Memory B cell (primary cell): ENCODE results near the gene ACOT7.

Source experiments
- ATAC-seq: fragments of 150-1000 bp; cut with Tn5 transposase; 2 replicates; pipeline ENCODE4 v1.10.0; 2021; ENCODE audit warnings: low read depth, mild to moderate bottlenecking, moderate library complexity
- DNase-seq, 2 donors: peaks; one replicate each; pipeline ENCODE4 v3.0.0; 2022; ENCODE audit warnings: low spot score in 2 of 2
- H3K27ac Mint-ChIP-seq: one replicate; pipeline ENCODE4 v1.8.0; 2022; ENCODE audit warnings: mild to moderate bottlenecking, moderate library complexity, mixed read lengths
- H3K27me3 Mint-ChIP-seq: one replicate; pipeline ENCODE4 v1.8.0; 2022; ENCODE audit warnings: mixed read lengths
- H3K36me3 Mint-ChIP-seq: one replicate; pipeline ENCODE4 v1.8.0; 2022; ENCODE audit warnings: mild to moderate bottlenecking, mixed read lengths
- H3K4me1 Mint-ChIP-seq: one replicate; pipeline ENCODE4 v1.8.0; 2022; ENCODE audit warnings: mixed read lengths
- H3K4me3 Mint-ChIP-seq: one replicate; pipeline ENCODE4 v1.8.0; 2022; ENCODE audit warnings: mild to moderate bottlenecking, moderate library complexity, mixed read lengths
- H3K9me3 Mint-ChIP-seq: one replicate; pipeline ENCODE4 v1.8.0; 2022; ENCODE audit warnings: mixed read lengths

ACOT7 gene

GRCh38 chr1:6354659-6355317 lies 38.8 kb downstream of the ACOT7 start:
- peaks cover 5% of the 10 kb centered on the region for H3K4me1 Mint-ChIP-seq
- no peaks in the 10 kb centered on the region for H3K36me3 Mint-ChIP-seq
- ATAC-seq (no peak), DNase-seq (no peak)
- H3K4me3 Mint-ChIP-seq: no peak overlapping the region
- no peaks in the 10 kb centered on the region for H3K27me3 Mint-ChIP-seq
- no peak overlapping the region for H3K27ac Mint-ChIP-seq
- H3K9me3 Mint-ChIP-seq: no peaks in the 10 kb centered on the region

- no peaks in the 10 kb centered on the region for H3K36me3 Mint-ChIP-seq
- no peak overlapping the region for H3K4me3 Mint-ChIP-seq
- no peaks in the 10 kb centered on the region for H3K9me3 Mint-ChIP-seq
- H3K4me1 Mint-ChIP-seq: no peaks in the 10 kb centered on the region
- no peak overlapping the region for H3K27ac Mint-ChIP-seq
- no peaks in the 10 kb centered on the region for H3K27me3 Mint-ChIP-seq
- DNase-seq (no peak), ATAC-seq (no peak)
Measured at GRCh38 chr1:6353955-6354658, 39.5 kb downstream of the ACOT7 start.

- H3K4me3 Mint-ChIP-seq: no peak overlapping the region
- H3K4me1 Mint-ChIP-seq: no peaks in the 10 kb centered on the region
- H3K27me3 Mint-ChIP-seq: no peaks in the 10 kb centered on the region
- ATAC-seq (no peak), DNase-seq (no peak)
- H3K36me3 Mint-ChIP-seq: no peaks in the 10 kb centered on the region
- H3K9me3 Mint-ChIP-seq: no peaks in the 10 kb centered on the region
- H3K27ac Mint-ChIP-seq: no peak overlapping the region
Measured at GRCh38 chr1:6353619-6353954, 40.0 kb downstream of the ACOT7 start.

- H3K27ac Mint-ChIP-seq: no peak overlapping the region
- ATAC-seq (no peak), DNase-seq (no peak)
- no peaks in the 10 kb centered on the region for H3K9me3 Mint-ChIP-seq
- H3K4me1 Mint-ChIP-seq: peaks cover 6% of the 10 kb centered on the region
- no peak overlapping the region for H3K4me3 Mint-ChIP-seq
- no peaks in the 10 kb centered on the region for H3K36me3 Mint-ChIP-seq
- H3K27me3 Mint-ChIP-seq: no peaks in the 10 kb centered on the region
Measured at GRCh38 chr1:6352138-6352563, 41.4 kb downstream of the ACOT7 start.

- Mint-ChIP-seq H3K27ac (no peak overlapping the region), H3K9me3 (no peaks in the 10 kb centered on the region), H3K4me3 (no peak overlapping the region), H3K4me1 (peaks cover 6% of the 10 kb centered on the region), H3K36me3 (no peaks in the 10 kb centered on the region), H3K27me3 (no peaks in the 10 kb centered on the region)
- DNase-seq (no peak), ATAC-seq (no peak)
Measured at GRCh38 chr1:6351480-6352137, 42.0 kb downstream of the ACOT7 start.

GRCh38 chr1:6350416-6351088 lies 43.0 kb downstream of the ACOT7 start:
- H3K4me3 Mint-ChIP-seq: no peak overlapping the region
- no peaks in the 10 kb centered on the region for H3K9me3 Mint-ChIP-seq
- ATAC-seq (no peak), DNase-seq (no peak)
- peaks cover 6% of the 10 kb centered on the region for H3K4me1 Mint-ChIP-seq
- no peak overlapping the region for H3K27ac Mint-ChIP-seq
- H3K36me3 Mint-ChIP-seq: no peaks in the 10 kb centered on the region
- no peaks in the 10 kb centered on the region for H3K27me3 Mint-ChIP-seq

GRCh38 chr1:6349254-6349943 lies 44.2 kb downstream of the ACOT7 start:
- Mint-ChIP-seq H3K27ac (no peak overlapping the region), H3K4me3 (no peak overlapping the region), H3K27me3 (no peaks in the 10 kb centered on the region), H3K9me3 (no peaks in the 10 kb centered on the region), H3K4me1 (peaks cover 6% of the 10 kb centered on the region), H3K36me3 (no peaks in the 10 kb centered on the region)
- no peak for DNase-seq
- no peak for ATAC-seq

GRCh38 chr1:6348511-6349191 lies 44.9 kb downstream of the ACOT7 start:
- DNase-seq (no peak), ATAC-seq (no peak)
- no peaks in the 10 kb centered on the region for H3K9me3 Mint-ChIP-seq

GRCh38 chr1:6347641-6348487 lies 45.7 kb downstream of the ACOT7 start:
- peak; percentile 66 for ATAC-seq
- no peaks in the 10 kb centered on the region for H3K9me3 Mint-ChIP-seq
- H3K4me1 Mint-ChIP-seq: peaks cover 10% of the 10 kb centered on the region
- peak overlapping the region; percentile 8 for H3K27ac Mint-ChIP-seq
- peak; percentile 41 to 44 for DNase-seq
- H3K4me3 Mint-ChIP-seq: no peak overlapping the region
- no peaks in the 10 kb centered on the region for H3K36me3 Mint-ChIP-seq
- H3K27me3 Mint-ChIP-seq: no peaks in the 10 kb centered on the region

More at GRCh38 chr1:6348511-6349191, 44.9 kb downstream of the ACOT7 start:
- H3K27ac Mint-ChIP-seq: peak overlapping the region; percentile 8
- no peaks in the 10 kb centered on the region for H3K27me3 Mint-ChIP-seq
- no peak overlapping the region for H3K4me3 Mint-ChIP-seq
- H3K4me1 Mint-ChIP-seq: peaks cover 8% of the 10 kb centered on the region
- H3K36me3 Mint-ChIP-seq: no peaks in the 10 kb centered on the region

GRCh38 chr1:6345460-6345859 lies 48.1 kb downstream of the ACOT7 start:
- H3K27me3 Mint-ChIP-seq: no peaks in the 10 kb centered on the region
- no peaks in the 10 kb centered on the region for H3K36me3 Mint-ChIP-seq
- H3K27ac Mint-ChIP-seq: no peak overlapping the region
- no peaks in the 10 kb centered on the region for H3K9me3 Mint-ChIP-seq
- no peak overlapping the region for H3K4me3 Mint-ChIP-seq
- H3K4me1 Mint-ChIP-seq: peaks cover 10% of the 10 kb centered on the region
- no peak for ATAC-seq
- DNase-seq: no peak

- no peak overlapping the region for H3K27ac Mint-ChIP-seq
- peaks cover 10% of the 10 kb centered on the region for H3K4me1 Mint-ChIP-seq
Measured at GRCh38 chr1:6345009-6345408, 48.6 kb downstream of the ACOT7 start.

GRCh38 chr1:6343506-6344405 lies 49.8 kb downstream of the ACOT7 start:
- DNase-seq (peak in 1 of 2 donors; percentile 41), ATAC-seq (peak; percentile 54)
- peaks cover 10% of the 10 kb centered on the region for H3K4me1 Mint-ChIP-seq
- H3K9me3 Mint-ChIP-seq: no peaks in the 10 kb centered on the region
- no peaks in the 10 kb centered on the region for H3K27me3 Mint-ChIP-seq
- no peaks in the 10 kb centered on the region for H3K36me3 Mint-ChIP-seq
- H3K27ac Mint-ChIP-seq: no peak overlapping the region
- no peak overlapping the region for H3K4me3 Mint-ChIP-seq

More at GRCh38 chr1:6345009-6345408, 48.6 kb downstream of the ACOT7 start:
- DNase-seq (no peak), ATAC-seq (no peak)
- Mint-ChIP-seq H3K27me3 (no peaks in the 10 kb centered on the region), H3K9me3 (no peaks in the 10 kb centered on the region), H3K36me3 (no peaks in the 10 kb centered on the region), H3K4me3 (no peak overlapping the region)
